Choroid plexus epithelial cell (primary cell): ENCODE data around the gene RPGRIP1L.

Experiments
- DNase-seq: peaks from one replicate; pipeline ENCODE4 v3.0.0-alpha.2; 2010; ENCODE audit warnings: low read depth
- H3K4me3 ChIP-seq: 2 replicates; pipeline ENCODE4 v1.5.1; 2011; ENCODE audit warnings: low read depth, mild to moderate bottlenecking, control low read depth, low read length, moderate library complexity
- TF ChIP-seq, protein P1 (sequence below): conservative IDR thresholded peaks from 2 replicates; pipeline ENCODE4 v1.5.1; 2011; ENCODE audit warnings: low read depth, mild to moderate bottlenecking, control low read depth, inconsistent platforms, low read length, moderate library complexity

Gene RPGRIP1L

DNA sequence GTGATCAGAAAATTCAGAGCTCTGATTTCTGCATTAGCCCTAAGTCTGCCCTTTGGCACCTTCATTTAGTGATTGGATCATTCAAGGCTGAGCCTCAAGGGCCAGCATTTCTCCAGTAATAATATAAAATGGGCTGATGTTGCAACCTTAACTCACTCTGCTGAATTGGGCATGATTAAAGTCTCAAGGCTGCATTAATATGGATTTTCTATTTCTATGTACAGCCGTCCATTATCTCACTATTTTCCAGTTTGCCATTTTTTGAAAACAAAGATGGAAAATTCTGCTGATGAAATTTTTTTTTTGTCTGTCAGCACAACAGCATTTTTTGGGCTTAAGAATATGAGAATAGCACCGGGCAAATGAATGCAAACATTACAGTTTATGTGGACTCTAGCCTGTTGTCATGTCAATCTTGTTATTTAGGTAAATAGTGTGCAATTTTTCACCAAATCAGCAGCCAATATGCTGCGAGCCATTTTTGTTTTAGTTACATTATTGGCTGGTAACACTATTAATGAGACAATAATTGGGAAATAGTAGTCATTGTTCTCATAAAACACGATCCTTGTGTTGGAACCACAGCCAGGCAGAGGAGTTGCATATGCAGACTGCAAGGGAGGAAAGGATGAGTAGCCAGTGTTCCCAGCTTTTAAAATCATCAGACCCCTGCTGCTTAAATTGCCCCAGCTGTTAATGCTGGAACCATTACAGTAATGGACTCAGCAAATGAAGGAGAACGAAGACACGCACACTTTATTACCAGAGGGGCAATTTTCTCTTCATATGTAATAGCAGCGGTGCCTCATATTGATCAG lies 10.8 kb upstream of the RPGRIP1L start:
- no peak overlapping the region for H3K4me3 ChIP-seq
- DNase-seq, result no peak
- TF ChIP-seq, protein P1, sequence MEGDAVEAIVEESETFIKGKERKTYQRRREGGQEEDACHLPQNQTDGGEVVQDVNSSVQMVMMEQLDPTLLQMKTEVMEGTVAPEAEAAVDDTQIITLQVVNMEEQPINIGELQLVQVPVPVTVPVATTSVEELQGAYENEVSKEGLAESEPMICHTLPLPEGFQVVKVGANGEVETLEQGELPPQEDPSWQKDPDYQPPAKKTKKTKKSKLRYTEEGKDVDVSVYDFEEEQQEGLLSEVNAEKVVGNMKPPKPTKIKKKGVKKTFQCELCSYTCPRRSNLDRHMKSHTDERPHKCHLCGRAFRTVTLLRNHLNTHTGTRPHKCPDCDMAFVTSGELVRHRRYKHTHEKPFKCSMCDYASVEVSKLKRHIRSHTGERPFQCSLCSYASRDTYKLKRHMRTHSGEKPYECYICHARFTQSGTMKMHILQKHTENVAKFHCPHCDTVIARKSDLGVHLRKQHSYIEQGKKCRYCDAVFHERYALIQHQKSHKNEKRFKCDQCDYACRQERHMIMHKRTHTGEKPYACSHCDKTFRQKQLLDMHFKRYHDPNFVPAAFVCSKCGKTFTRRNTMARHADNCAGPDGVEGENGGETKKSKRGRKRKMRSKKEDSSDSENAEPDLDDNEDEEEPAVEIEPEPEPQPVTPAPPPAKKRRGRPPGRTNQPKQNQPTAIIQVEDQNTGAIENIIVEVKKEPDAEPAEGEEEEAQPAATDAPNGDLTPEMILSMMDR, result no peak

GRCh38 chr16:53713403-53714204 lies 9.9 kb upstream of the RPGRIP1L start:
- TF ChIP-seq, protein P1, result no peak
- H3K4me3 ChIP-seq, result no peak overlapping the region

DNA sequence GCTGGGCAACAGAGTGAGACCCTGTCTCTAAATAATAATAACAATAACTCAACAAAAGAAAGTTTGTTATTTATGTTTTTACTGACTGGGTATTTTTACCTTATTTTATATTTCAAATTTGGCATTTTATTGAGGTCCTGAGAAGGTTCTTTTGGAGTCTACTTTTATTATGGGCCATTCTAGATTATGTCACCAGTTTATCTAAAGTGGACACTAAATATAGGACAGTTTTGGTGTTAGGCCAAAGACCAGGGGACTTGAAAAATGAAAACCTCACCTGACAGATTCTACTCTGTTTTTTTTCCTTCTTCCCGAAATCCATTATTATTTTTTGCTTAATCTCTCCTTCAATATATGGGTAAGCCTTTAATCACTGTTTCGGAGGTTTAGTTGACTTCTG lies 8.4 kb upstream of the RPGRIP1L start:
- TF ChIP-seq, protein P1, result no peak
- no peak for DNase-seq
- no peak overlapping the region for H3K4me3 ChIP-seq

More at GRCh38 chr16:53713403-53714204, 9.9 kb upstream of the RPGRIP1L start:
- peak; percentile 46 for DNase-seq

DNA sequence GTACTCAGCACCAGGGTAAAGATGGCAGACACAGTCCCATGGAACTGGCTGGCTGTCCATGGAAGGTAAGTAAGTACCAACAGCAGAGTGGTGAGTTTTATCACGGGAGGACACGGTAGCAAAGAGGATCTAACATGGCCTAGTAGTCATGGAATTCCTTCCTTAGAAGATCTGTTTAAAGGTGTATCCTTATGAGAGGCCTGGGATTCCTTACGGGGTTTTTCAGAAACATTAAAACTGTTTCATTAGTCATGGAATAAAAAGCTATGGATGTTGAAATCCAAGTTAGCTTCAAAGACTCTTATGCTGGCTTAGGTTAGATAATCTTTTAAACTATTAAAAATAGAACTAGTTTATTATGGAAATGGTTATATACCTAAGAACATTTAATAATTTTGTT lies 7.7 kb upstream of the RPGRIP1L start:
- DNase-seq, result no peak
- no peak overlapping the region for H3K4me3 ChIP-seq
- TF ChIP-seq, protein P1, result no peak

- no peak for DNase-seq
- TF ChIP-seq, protein P1, result no peak
- no peak overlapping the region for H3K4me3 ChIP-seq
These were observed 4.8 kb upstream of the RPGRIP1L start for GRCh38 chr16:53708490-53708889.

DNA sequence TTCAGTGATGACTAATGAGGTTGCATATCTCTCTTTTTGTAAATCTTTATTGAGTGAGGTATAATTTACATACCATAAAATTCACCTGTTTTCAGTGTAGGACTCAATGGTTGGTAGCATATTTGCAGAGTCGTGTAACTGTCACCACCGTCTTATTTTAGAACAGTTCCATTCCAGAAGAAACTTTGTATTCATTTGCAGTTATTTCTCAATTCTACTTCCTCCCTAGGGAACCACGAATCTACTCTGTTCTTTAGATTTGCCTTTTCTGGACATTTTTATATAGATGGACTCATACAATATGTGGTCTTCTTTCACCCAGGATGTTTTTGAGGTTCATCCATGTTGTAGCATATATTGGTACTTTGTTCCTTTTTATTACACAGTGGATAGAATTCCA lies 4.0 kb upstream of the RPGRIP1L start:
- TF ChIP-seq, protein P1, result no peak
- DNase-seq, result no peak
- no peak overlapping the region for H3K4me3 ChIP-seq
